H9 (cell line): ENCODE data around the gene TECRL. TPM values are rescaled to one million over a fixed set of nuclear protein-coding genes. Genes with fewer than 3 reads are reported as not detected.

Experiments
- DNase-seq: peaks from one replicate; pipeline ENCODE4 v3.0.0-alpha.2; 2017
- H2AFZ ChIP-seq: one replicate; pipeline ENCODE4 v1.6.1; 2013; ENCODE audit warnings: mild to moderate bottlenecking, low read length, control low read depth, moderate library complexity
- H2AK5ac ChIP-seq: 2 replicates; pipeline ENCODE4 v1.6.1; 2013; ENCODE audit warnings: low read length, control low read depth, mixed read lengths; ENCODE audit not compliant: insufficient read length
- H2BK120ac ChIP-seq: one replicate; pipeline ENCODE4 v1.6.1; 2013; ENCODE audit warnings: low read depth, mild to moderate bottlenecking, low read length, control low read depth, inconsistent platforms; ENCODE audit not compliant: poor library complexity, severe bottlenecking
- H2BK12ac ChIP-seq: 2 replicates; pipeline ENCODE4 v1.6.1; 2013; ENCODE audit warnings: low read length, control low read depth, mixed read lengths, low read depth; ENCODE audit not compliant: insufficient read length
- H2BK15ac ChIP-seq: 2 replicates; pipeline ENCODE4 v1.6.1; 2013; ENCODE audit warnings: low read depth, low read length, control low read depth
- H2BK20ac ChIP-seq: one replicate; pipeline ENCODE4 v1.6.1; 2013; ENCODE audit warnings: low read depth, mild to moderate bottlenecking, low read length, control low read depth, inconsistent platforms; ENCODE audit not compliant: poor library complexity, severe bottlenecking
- H2BK5ac ChIP-seq: 2 replicates; pipeline ENCODE4 v1.6.1; 2013; ENCODE audit warnings: low read length, control low read depth, mixed read lengths; ENCODE audit not compliant: insufficient read length
- H3K14ac ChIP-seq: 2 replicates; pipeline ENCODE4 v1.6.1; 2013; ENCODE audit warnings: low read length, control low read depth; ENCODE audit not compliant: insufficient read depth
- H3K18ac ChIP-seq: 2 replicates; pipeline ENCODE4 v1.6.1; 2013; ENCODE audit warnings: low read depth, mild to moderate bottlenecking, mixed read lengths, low read length, control low read depth; ENCODE audit not compliant: insufficient read length
- H3K23ac ChIP-seq: 2 replicates; pipeline ENCODE4 v1.6.1; 2013; ENCODE audit warnings: low read length, control low read depth, mixed read lengths, low read depth; ENCODE audit not compliant: insufficient read length
- H3K23me2 ChIP-seq: 2 replicates; pipeline ENCODE4 v1.6.1; 2013; ENCODE audit warnings: low read depth, mild to moderate bottlenecking, mixed read lengths, low read length, control low read depth; ENCODE audit not compliant: insufficient read length, poor library complexity, severe bottlenecking
- H3K27ac ChIP-seq: 2 replicates; pipeline ENCODE4 v1.5.1; 2013; ENCODE audit warnings: low read length, control low read depth, mixed read lengths, low read depth; ENCODE audit not compliant: insufficient read length
- H3K27me3 ChIP-seq: 2 replicates; pipeline ENCODE4 v1.6.1; 2013; ENCODE audit warnings: low read length, control low read depth, inconsistent platforms; ENCODE audit not compliant: insufficient read depth
- H3K4ac ChIP-seq: 2 replicates; pipeline ENCODE4 v1.6.1; 2013; ENCODE audit warnings: low read depth, mild to moderate bottlenecking, control low read depth, inconsistent platforms, low read length, moderate library complexity
- H3K4me1 ChIP-seq: 2 replicates; pipeline ENCODE4 v1.6.1; 2013; ENCODE audit warnings: low read length, control low read depth, inconsistent platforms; ENCODE audit not compliant: insufficient read depth
- H3K4me2 ChIP-seq: 2 replicates; pipeline ENCODE4 v1.6.1; 2013; ENCODE audit warnings: low read length, control low read depth, mixed read lengths; ENCODE audit not compliant: insufficient read length, insufficient read depth
- H3K56ac ChIP-seq: 2 replicates; pipeline ENCODE4 v1.6.1; 2013; ENCODE audit warnings: low read depth, mild to moderate bottlenecking, mixed read lengths, low read length, control low read depth; ENCODE audit not compliant: insufficient read length
- H3K79me1 ChIP-seq: 2 replicates; pipeline ENCODE4 v1.6.1; 2013; ENCODE audit warnings: low read depth, mild to moderate bottlenecking, moderate library complexity, low read length, control low read depth, inconsistent platforms; ENCODE audit not compliant: insufficient read depth, poor library complexity, severe bottlenecking
- H3K79me2 ChIP-seq: 2 replicates; pipeline ENCODE4 v1.6.1; 2013; ENCODE audit warnings: low read length, control low read depth, inconsistent platforms; ENCODE audit not compliant: insufficient read depth
- H3K9ac ChIP-seq: 2 replicates; pipeline ENCODE4 v1.6.1; 2013; ENCODE audit warnings: low read length, control low read depth, mixed read lengths; ENCODE audit not compliant: insufficient read length; ENCODE audit errors: extremely low read depth
- H3K9me3 ChIP-seq: one replicate; pipeline ENCODE4 v1.6.1; 2013; ENCODE audit warnings: low read depth, low read length, inconsistent platforms; ENCODE audit not compliant: control insufficient read depth
- H3T11ph ChIP-seq: one replicate; pipeline ENCODE4 v1.6.1; 2013; ENCODE audit warnings: mild to moderate bottlenecking, low read length, control low read depth, inconsistent platforms
- H4K20me1 ChIP-seq: one replicate; pipeline ENCODE4 v1.6.1; 2013; ENCODE audit not compliant: control insufficient read depth, insufficient read length, insufficient read depth
- H4K5ac ChIP-seq: 2 replicates; pipeline ENCODE4 v1.6.1; 2013; ENCODE audit warnings: low read depth, mild to moderate bottlenecking, mixed read lengths, low read length, control low read depth; ENCODE audit not compliant: insufficient read length
- H4K8ac ChIP-seq: replicated peaks from 2 replicates; pipeline ENCODE4 v1.6.1; 2013; ENCODE audit warnings: low read length, control low read depth, mixed read lengths, low read depth; ENCODE audit not compliant: insufficient read length
- H4K91ac ChIP-seq: 2 replicates; pipeline ENCODE4 v1.6.1; 2013; ENCODE audit warnings: low read depth, mild to moderate bottlenecking, moderate library complexity, mixed read lengths, low read length, control low read depth; ENCODE audit not compliant: insufficient read length
- H3K27ac Mint-ChIP-seq, 3 experiments: 2 replicates in 2 of 3; 3 replicates in 1 of 3; pipeline ENCODE4 v1.8.0; 2020 to 2021; ENCODE audit warnings: mixed read lengths in 3 of 3, mild to moderate bottlenecking in 1 of 3, moderate library complexity in 1 of 3
- H3K27me3 Mint-ChIP-seq: 2 replicates; pipeline ENCODE4 v1.8.0; 2021; ENCODE audit warnings: low read depth, mild to moderate bottlenecking, moderate library complexity, mixed read lengths
- H3K36me3 Mint-ChIP-seq, 3 experiments: 2 replicates in 2 of 3; 3 replicates in 1 of 3; pipeline ENCODE4 v1.8.0; 2020 to 2021; ENCODE audit warnings: low read depth in 3 of 3, mixed read lengths in 3 of 3; ENCODE audit not compliant: insufficient read depth in 1 of 3
- H3K4me1 Mint-ChIP-seq, 2 experiments: 2 replicates each; pipeline ENCODE4 v1.8.0; 2020; ENCODE audit warnings: mixed read lengths in 2 of 2
- H3K4me3 Mint-ChIP-seq, 2 experiments: 2 replicates in 1 of 2; 3 replicates in 1 of 2; pipeline ENCODE4 v1.8.0; 2020 to 2021; ENCODE audit warnings: mild to moderate bottlenecking in 2 of 2, mixed read lengths in 2 of 2, moderate library complexity in 1 of 2
- H3K9me3 Mint-ChIP-seq, 2 experiments: 2 replicates in 1 of 2; 3 replicates in 1 of 2; pipeline ENCODE4 v1.8.0; 2020; ENCODE audit warnings: mild to moderate bottlenecking in 2 of 2, mixed read lengths in 2 of 2, moderate library complexity in 1 of 2
- CTCF ChIP-seq: fragments of 200-600 bp; sonication (generic); conservative IDR thresholded peaks from 3 replicates; pipeline ENCODE4 v1.8.0; 2021; ENCODE audit warnings: antibody characterized with exemption, mild to moderate bottlenecking
- WGBS: extraction: QIAGEN DNeasy Blood & Tissue Kit; methylation state at CpG from one replicate; pipeline ENCODE4 v1.1.7; 2013; ENCODE audit warnings: missing lambda C conversion rate, low lambda C conversion rate, mixed read lengths; ENCODE audit not compliant: insufficient read length; ENCODE audit errors: extremely low coverage; 5-methylcytosine and 5-hydroxymethylcytosine counted together
- total RNA-seq: library from RNA; stranded (reverse); gene quantifications from 2 replicates; pipeline ENCODE4 v1.2.1, GENCODE V29; 2021

Gene TECRL
- total RNA-seq, 1 experiment from 2014 or later, result not detected

- peaks cover 0 to 3% of the 10 kb centered on the region in 2 experiments; a peak in 2 of 5 replicates for H3K9me3 Mint-ChIP-seq
- H3K4me1 Mint-ChIP-seq, result peaks cover 0 to 3% of the 10 kb centered on the region in 2 experiments; a peak in 1 of 4 replicates
- no peak overlapping the region for H4K91ac ChIP-seq
- H3K27ac Mint-ChIP-seq, result no peak overlapping the region
- H3K4ac ChIP-seq, result no peak overlapping the region
- H2BK120ac ChIP-seq, result no peak overlapping the region
- no peak overlapping the region for H3K9ac ChIP-seq
- no peak overlapping the region for H2AK5ac ChIP-seq
- no peaks in the 10 kb centered on the region for H3K79me2 ChIP-seq
- H4K5ac ChIP-seq, result no peak overlapping the region
- no peak overlapping the region for H3T11ph ChIP-seq
- no peaks in the 10 kb centered on the region for H3K23me2 ChIP-seq
- DNase-seq, result no peak
- no peak overlapping the region for H3K14ac ChIP-seq
- no peak overlapping the region for H2BK5ac ChIP-seq
- no peak overlapping the region for H2BK12ac ChIP-seq
- no peak overlapping the region for H3K27ac ChIP-seq
- no peak overlapping the region for H3K23ac ChIP-seq
- no peaks in the 10 kb centered on the region; a peak in 1 of 7 replicates for H3K36me3 Mint-ChIP-seq
- TF ChIP-seq CTCF, result no peak
- H3K27me3 ChIP-seq, result no peaks in the 10 kb centered on the region
- H3K79me1 ChIP-seq, result no peaks in the 10 kb centered on the region
- H4K20me1 ChIP-seq, result no peaks in the 10 kb centered on the region
- no peaks in the 10 kb centered on the region for H3K4me1 ChIP-seq
- no peak overlapping the region for H2AFZ ChIP-seq
- no peak overlapping the region for H3K18ac ChIP-seq
- no peak overlapping the region for H4K8ac ChIP-seq
- no peak overlapping the region for H2BK20ac ChIP-seq
- no peak overlapping the region for H3K56ac ChIP-seq
- H3K4me2 ChIP-seq, result no peak overlapping the region
- no peaks in the 10 kb centered on the region for H3K9me3 ChIP-seq
- H3K27me3 Mint-ChIP-seq, result no peaks in the 10 kb centered on the region; the same call in 1 of the 2 replicates
- WGBS, result no CpG with 5 or more reads among the region's 8 CpGs
- H3K4me3 Mint-ChIP-seq, result no peak overlapping the region
- H2BK15ac ChIP-seq, result no peak overlapping the region
Observed at GRCh38 chr4:64360664-64361398, 48.4 kb downstream of the TECRL start.
